Stomach (tissue), 9 donors: Measurements from ENCODE around the gene TUBGCP2. TPM values are rescaled to one million over a fixed set of nuclear protein-coding genes. Genes with fewer than 3 reads are reported as not detected.

Experiments
- DNase-seq, 2 donors: peaks; one replicate each; pipeline versions ENCODE4 v3.0.0 to v3.0.0-alpha.2; 2013 to 2019
- H3K27ac ChIP-seq, 5 donors: fragments of 200-600 bp in 4 of 5; sonication (generic) in 4 of 5; one replicate each; pipeline ENCODE4 v1.5.1; 2013 to 2019; ENCODE audit warnings: mild to moderate bottlenecking in 1 of 5, moderate library complexity in 1 of 5
- H3K27me3 ChIP-seq, 3 donors: fragments of 200-600 bp; sonication (generic); one replicate each; pipeline ENCODE4 v1.5.1; 2017 to 2019; ENCODE audit warnings: mixed run types in 1 of 3
- H3K36me3 ChIP-seq, 4 donors: fragments of 200-600 bp; sonication (generic); 1 replicate in 3 of 4; 2 replicates in 1 of 4; pipeline ENCODE4 v1.5.1; 2016 to 2019
- H3K4me1 ChIP-seq, 4 donors: fragments of 200-600 bp; sonication (generic); one replicate each; pipeline ENCODE4 v1.5.1; 2016 to 2019
- H3K4me3 ChIP-seq, 4 donors: fragments of 200-600 bp; sonication (generic) in 3 of 4; one replicate each; pipeline ENCODE4 v1.5.1; 2016 to 2019; ENCODE audit warnings: mild to moderate bottlenecking in 1 of 4
- H3K9me3 ChIP-seq, 4 donors: fragments of 200-600 bp; sonication (generic); one replicate each; pipeline ENCODE4 v1.5.1; 2016 to 2019
- EP300 ChIP-seq: sonication (generic); formaldehyde crosslinking; IDR thresholded peaks from one replicate; pipeline ENCODE4 v1.6.1; 2017; ENCODE audit warnings: antibody characterized with exemption
- POLR2A ChIP-seq, 4 donors: fragments of 450-650 bp; IDR thresholded peaks; one replicate each; pipeline ENCODE4 v1.6.1; 2016; ENCODE audit warnings: antibody characterized with exemption in 4 of 4, control low read depth in 2 of 4, mild to moderate bottlenecking in 1 of 4, moderate library complexity in 1 of 4
- POLR2AphosphoS5 ChIP-seq, 3 donors: sonication (generic); formaldehyde crosslinking; IDR thresholded peaks; one replicate each; pipeline ENCODE4 v1.6.1; 2016; ENCODE audit warnings: antibody characterized with exemption in 3 of 3
- WGBS, 5 donors: extraction: QIAGEN DNeasy Blood & Tissue Kit in 3 of 5; methylation state at CpG; one replicate each; pipeline versions ENCODE4 v1.1.5 to v1.1.7; 2013 to 2018; 5-methylcytosine and 5-hydroxymethylcytosine counted together
- intact Hi-C: fragments of 100-400 bp; cut with DNase I; formaldehyde crosslinking; loops from one replicate; pipeline ENCODE4 v1.15.1; 2023; ENCODE audit warnings: low total_unique reads
- polyA plus RNA-seq, 3 donors: library from polyadenylated mRNA; stranded (reverse); fragments of 200-250 nt; gene quantifications; one replicate each; pipeline ENCODE4 v1.2.3, GENCODE V29; 2013
- total RNA-seq, 5 donors: library from RNA; depleted of rRNA; stranded (reverse); fragments of >200 nt; gene quantifications; one replicate each; pipeline versions ENCODE4 v1.1.0 to v1.2.3, GENCODE V29; 2014 to 2016
- TF ChIP-seq, protein P1 (sequence below), 7 experiments: fragments of 450-650 bp in 4 of 7; fragments of 200-600 bp in 3 of 7; sonication (generic) in 3 of 7; IDR thresholded peaks; one replicate each; pipeline ENCODE4 v1.5.1; 2016 to 2019; ENCODE audit warnings: antibody characterized with exemption in 7 of 7, control low read depth in 2 of 7, mild to moderate bottlenecking in 1 of 7
- donor health status: healthy with polysubstance abuse.
- donor health status: Bipolar disorder and iron deficiency.
- donor health status: healthy.

TUBGCP2 gene
- total and polyA plus RNA-seq, 8 donors, result 18.3 to 117 (median 47.6) TPM

- Histone ChIP-seq H3K4me3 (no peak overlapping the region), H3K9me3 (no peaks in the 10 kb centered on the region), H3K36me3 (no peaks in the 10 kb centered on the region), H3K27me3 (peaks cover 0 to 87% (median 30%) of the 10 kb centered on the region in 3 donors), H3K4me1 (peaks cover 0 to 10% (median 7%) of the 10 kb centered on the region in 4 donors), H3K27ac (no peak overlapping the region)
- 59 to 72% (median 71%) methylated on average over 5 to 21 of the region's 21 CpGs for WGBS, 5 donors
- no peak for DNase-seq
- intact Hi-C loops, result no loop called here
- TF ChIP-seq POLR2A (IDR thresholded peaks at IDR 0.05) (no peak), EP300 (no peak)
Observed at GRCh38 chr10:133249094-133249780, 59.4 kb downstream of the TUBGCP2 start.

DNA sequence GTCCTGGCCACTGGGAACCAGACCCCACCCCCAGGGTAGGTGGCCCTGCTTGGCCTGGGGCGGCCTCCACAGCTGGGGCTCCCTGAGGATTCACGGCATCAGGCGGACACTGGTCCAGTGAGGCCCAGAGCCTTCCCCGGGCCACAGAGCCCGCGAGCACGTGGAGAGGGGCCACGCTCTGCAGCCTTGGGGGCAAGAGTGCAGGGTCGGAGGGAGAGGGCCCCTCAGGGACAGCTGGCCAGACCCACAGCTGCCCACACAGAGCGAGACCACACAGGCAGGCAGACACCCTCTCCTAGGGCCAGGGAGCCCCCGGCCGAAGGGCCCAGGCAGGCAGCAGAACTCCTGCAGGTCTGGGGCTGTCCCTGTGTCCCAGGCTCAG is 60.3 kb downstream of the TUBGCP2 start:
- Histone ChIP-seq H3K4me3 (no peak overlapping the region), H3K9me3 (no peaks in the 10 kb centered on the region), H3K27me3 (peaks cover 0 to 96% (median 34%) of the 10 kb centered on the region in 3 donors), H3K27ac (no peak overlapping the region), H3K4me1 (peaks cover 0 to 10% (median 7%) of the 10 kb centered on the region in 4 donors), H3K36me3 (no peaks in the 10 kb centered on the region)
- intact Hi-C loops, result no loop called here
- 71 to 89% (median 84%) methylated on average over 2 to 12 of the region's 12 CpGs for WGBS, 5 donors
- DNase-seq, result no peak
- TF ChIP-seq POLR2AphosphoS5 (IDR thresholded peaks at IDR 0.05), result no peak
- TF ChIP-seq, protein P1, sequence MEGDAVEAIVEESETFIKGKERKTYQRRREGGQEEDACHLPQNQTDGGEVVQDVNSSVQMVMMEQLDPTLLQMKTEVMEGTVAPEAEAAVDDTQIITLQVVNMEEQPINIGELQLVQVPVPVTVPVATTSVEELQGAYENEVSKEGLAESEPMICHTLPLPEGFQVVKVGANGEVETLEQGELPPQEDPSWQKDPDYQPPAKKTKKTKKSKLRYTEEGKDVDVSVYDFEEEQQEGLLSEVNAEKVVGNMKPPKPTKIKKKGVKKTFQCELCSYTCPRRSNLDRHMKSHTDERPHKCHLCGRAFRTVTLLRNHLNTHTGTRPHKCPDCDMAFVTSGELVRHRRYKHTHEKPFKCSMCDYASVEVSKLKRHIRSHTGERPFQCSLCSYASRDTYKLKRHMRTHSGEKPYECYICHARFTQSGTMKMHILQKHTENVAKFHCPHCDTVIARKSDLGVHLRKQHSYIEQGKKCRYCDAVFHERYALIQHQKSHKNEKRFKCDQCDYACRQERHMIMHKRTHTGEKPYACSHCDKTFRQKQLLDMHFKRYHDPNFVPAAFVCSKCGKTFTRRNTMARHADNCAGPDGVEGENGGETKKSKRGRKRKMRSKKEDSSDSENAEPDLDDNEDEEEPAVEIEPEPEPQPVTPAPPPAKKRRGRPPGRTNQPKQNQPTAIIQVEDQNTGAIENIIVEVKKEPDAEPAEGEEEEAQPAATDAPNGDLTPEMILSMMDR (IDR thresholded peaks at IDR 0.05), result no peak
- TF ChIP-seq POLR2A (IDR thresholded peaks at IDR 0.05), result no peak
- TF ChIP-seq EP300, result no peak

- H3K36me3 ChIP-seq, result no peaks in the 10 kb centered on the region
- no peak overlapping the region for H3K27ac ChIP-seq
- H3K4me1 ChIP-seq, result peaks cover 0 to 10% (median 7%) of the 10 kb centered on the region in 4 donors
- TF ChIP-seq POLR2AphosphoS5 (IDR thresholded peaks at IDR 0.05), result no peak
- TF ChIP-seq, protein P1 (IDR thresholded peaks at IDR 0.05), result no peak
- TF ChIP-seq EP300, result no peak
- no peak for TF ChIP-seq POLR2A (IDR thresholded peaks at IDR 0.05)
- no peak overlapping the region for H3K4me3 ChIP-seq
- WGBS, 5 donors, result 79 to 88% (median 80%) methylated on average over 19 to 36 of the region's 36 CpGs
- no peak for DNase-seq
- intact Hi-C loops, result no loop called here
- no peaks in the 10 kb centered on the region for H3K9me3 ChIP-seq
- peaks cover 0 to 97% (median 35%) of the 10 kb centered on the region in 3 donors for H3K27me3 ChIP-seq
Observed at GRCh38 chr10:133247681-133248333, 60.9 kb downstream of the TUBGCP2 start.

GRCh38 chr10:133246236-133246626 is 62.4 kb downstream of the TUBGCP2 start:
- H3K4me1 ChIP-seq, result peaks cover 0 to 17% (median 7%) of the 10 kb centered on the region in 4 donors
- no peak for DNase-seq
- TF ChIP-seq POLR2AphosphoS5 (IDR thresholded peaks at IDR 0.05) (no peak), EP300 (no peak), POLR2A (IDR thresholded peaks at IDR 0.05) (no peak)
- TF ChIP-seq, protein P1 (IDR thresholded peaks at IDR 0.05), result no peak
- H3K4me3 ChIP-seq, result no peak overlapping the region
- H3K27me3 ChIP-seq, result peaks cover 0 to 98% (median 39%) of the 10 kb centered on the region in 3 donors
- H3K36me3 ChIP-seq, result no peaks in the 10 kb centered on the region
- 25 to 44% (median 36%) methylated on average over 12 of the region's 12 CpGs for WGBS, 5 donors
- intact Hi-C loops, result no loop called here
- no peak overlapping the region for H3K27ac ChIP-seq
- H3K9me3 ChIP-seq, result no peaks in the 10 kb centered on the region
